K562 (cell line): ENCODE results near the gene OR2AT4. TPM values are rescaled to one million over a fixed set of nuclear protein-coding genes. Genes with fewer than 3 reads are reported as not detected.
A peak's percentile ranks its signal among the peaks of the same experiment; 100 is the strongest.

Source experiments
- FOS ChIP-seq: IDR thresholded peaks from 3 replicates; pipeline ENCODE4 v1.6.1; 2011; ENCODE audit not compliant: insufficient read length; ENCODE audit errors: extremely low read depth
- FOXK2 ChIP-seq, 2 experiments: fragments of 450-650 bp; IDR thresholded peaks in 1 of 2; conservative IDR thresholded peaks in 1 of 2; 2 replicates each; pipeline ENCODE4 v1.6.1; 2016; ENCODE audit warnings: low read depth in 2 of 2, mild to moderate bottlenecking in 1 of 2
- MYBL2 ChIP-seq, 2 experiments: fragments of 450-650 bp in 1 of 2; sonication (generic) in 1 of 2; formaldehyde crosslinking in 1 of 2; IDR thresholded peaks; 2 replicates each; pipeline versions ENCODE4 v1.6.1 to v1.8.1; 2017 to 2022; ENCODE audit warnings: borderline replicate concordance in 1 of 2, inconsistent platforms in 1 of 2, low read depth in 1 of 2, mild to moderate bottlenecking in 1 of 2, missing genetic modification reagents in 1 of 2, moderate library complexity in 1 of 2
- RUNX1 ChIP-seq: sonication (generic); IDR thresholded peaks from 2 replicates; pipeline ENCODE4 v1.6.1; 2016; ENCODE audit warnings: antibody characterized with exemption, low read depth
- XRCC5 ChIP-seq: fragments of 200-400 bp; formaldehyde crosslinking; IDR thresholded peaks from 2 replicates; pipeline ENCODE4 v1.6.1; 2017; ENCODE audit warnings: low read depth, mild to moderate bottlenecking, low read length
- polyA plus RNA-seq, 8 experiments: library from polyadenylated mRNA; depleted of rRNA in 4 of 8; stranded (reverse) in 5 of 8; unstranded in 3 of 8; fragments of >200 nt; fragmentation: Nextera tagmentation in 2 of 8; fragmentation: Illumina TruSeq in 1 of 8; extraction: Ambion mirVana in 2 of 8; extraction: Trizol in 1 of 8; gene quantifications; 2 replicates each; pipeline versions ENCODE4 v1.2.1 to v1.2.3, GENCODE V29; 2011 to 2014; ENCODE audit warnings: inconsistent platforms in 1 of 8, missing spikeins in 1 of 8
- total RNA-seq, 7 experiments: library from RNA; depleted of rRNA in 6 of 7; stranded (reverse); fragments of >200 nt in 6 of 7; fragmentation: Illumina TruSeq in 2 of 7; extraction: Trizol in 2 of 7; gene quantifications; 2 replicates each; pipeline versions ENCODE4 v1.2.1 to v1.2.3, GENCODE V29; 2011 to 2021; ENCODE audit warnings: low replicate concordance in 1 of 7
- TF ChIP-seq, protein P1 (sequence below): IDR thresholded peaks from 2 replicates; pipeline ENCODE4 v1.6.1; 2016; ENCODE audit warnings: missing genetic modification characterization, missing compliant biosample characterization
- TF ChIP-seq, protein P2 (sequence below), 2 experiments: fragments of 150-350 bp in 1 of 2; IDR thresholded peaks; 2 replicates each; pipeline ENCODE4 v1.6.1; 2012 to 2016; ENCODE audit warnings: low read depth in 2 of 2, low read length in 2 of 2, mild to moderate bottlenecking in 1 of 2, moderate library complexity in 1 of 2
- TF ChIP-seq, protein P3 (sequence below): fragments of 200-800 bp; sonication (Bioruptor generic); IDR thresholded peaks from 2 replicates; pipeline ENCODE4 v1.6.1; 2017; ENCODE audit warnings: missing genetic modification characterization, missing compliant biosample characterization
- TF ChIP-seq, protein P4 (sequence below): fragments of 250-450 bp; sonication (Bioruptor Pico); IDR thresholded peaks from 2 replicates; pipeline ENCODE4 v1.4.0; 2020
- TF ChIP-seq, protein P5 (sequence below), 2 experiments: fragments of 450-650 bp in 1 of 2; sonication (generic) in 1 of 2; formaldehyde crosslinking in 1 of 2; IDR thresholded peaks in 1 of 2; conservative IDR thresholded peaks in 1 of 2; 2 replicates each; pipeline versions ENCODE4 v1.6.1 to v1.8.1; 2016 to 2023; ENCODE audit warnings: mild to moderate bottlenecking in 2 of 2, moderate library complexity in 2 of 2, inconsistent platforms in 1 of 2, missing genetic modification reagents in 1 of 2

The OR2AT4 gene
- total and polyA plus RNA-seq, 9 of the 15 experiments (the other 6 are each of a cell fraction or from before 2014, with no cell fraction given): 0.86 to 3.1 (median 2.0) TPM

DNA sequence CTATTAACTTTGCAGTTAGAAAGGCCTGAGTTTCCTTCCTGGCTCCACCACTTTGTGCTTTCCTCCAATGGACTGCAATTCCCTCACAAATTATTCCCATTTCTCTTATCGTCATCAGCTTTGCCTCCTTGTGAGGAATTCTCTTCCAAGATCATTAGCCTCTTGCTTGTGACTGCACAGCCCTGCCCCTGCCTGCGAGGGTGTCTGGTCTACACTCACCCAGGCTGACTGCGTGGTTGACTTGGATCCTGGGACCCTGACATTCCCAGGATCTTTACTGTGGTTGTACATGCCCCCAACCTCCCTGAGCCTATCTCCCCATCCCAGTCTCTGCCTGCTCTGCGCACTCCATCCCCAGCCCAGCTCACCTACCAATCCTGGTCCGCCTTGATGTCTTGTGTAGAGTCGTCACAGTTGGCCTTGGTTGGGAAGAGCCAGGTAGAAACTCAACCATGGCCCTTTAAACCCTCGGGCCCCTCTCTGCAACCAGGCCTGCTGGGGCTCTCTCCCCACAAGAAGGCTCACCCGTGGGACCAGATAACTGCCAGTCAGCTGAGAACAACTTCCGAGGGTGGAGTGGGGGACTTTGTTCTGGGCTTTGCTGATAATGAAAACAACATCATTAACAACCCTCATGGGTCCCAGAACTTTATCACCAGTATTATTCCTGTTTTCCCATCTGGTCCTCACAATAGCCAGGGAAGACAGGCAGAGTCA, at the start of gene OR2AT4 (continued):
- TF ChIP-seq, protein P1, sequence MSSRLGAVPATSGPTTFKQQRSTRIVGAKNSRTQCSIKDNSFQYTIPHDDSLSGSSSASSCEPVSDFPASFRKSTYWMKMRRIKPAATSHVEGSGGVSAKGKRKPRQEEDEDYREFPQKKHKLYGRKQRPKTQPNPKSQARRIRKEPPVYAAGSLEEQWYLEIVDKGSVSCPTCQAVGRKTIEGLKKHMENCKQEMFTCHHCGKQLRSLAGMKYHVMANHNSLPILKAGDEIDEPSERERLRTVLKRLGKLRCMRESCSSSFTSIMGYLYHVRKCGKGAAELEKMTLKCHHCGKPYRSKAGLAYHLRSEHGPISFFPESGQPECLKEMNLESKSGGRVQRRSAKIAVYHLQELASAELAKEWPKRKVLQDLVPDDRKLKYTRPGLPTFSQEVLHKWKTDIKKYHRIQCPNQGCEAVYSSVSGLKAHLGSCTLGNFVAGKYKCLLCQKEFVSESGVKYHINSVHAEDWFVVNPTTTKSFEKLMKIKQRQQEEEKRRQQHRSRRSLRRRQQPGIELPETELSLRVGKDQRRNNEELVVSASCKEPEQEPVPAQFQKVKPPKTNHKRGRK: no peak
- TF ChIP-seq, protein P2, sequence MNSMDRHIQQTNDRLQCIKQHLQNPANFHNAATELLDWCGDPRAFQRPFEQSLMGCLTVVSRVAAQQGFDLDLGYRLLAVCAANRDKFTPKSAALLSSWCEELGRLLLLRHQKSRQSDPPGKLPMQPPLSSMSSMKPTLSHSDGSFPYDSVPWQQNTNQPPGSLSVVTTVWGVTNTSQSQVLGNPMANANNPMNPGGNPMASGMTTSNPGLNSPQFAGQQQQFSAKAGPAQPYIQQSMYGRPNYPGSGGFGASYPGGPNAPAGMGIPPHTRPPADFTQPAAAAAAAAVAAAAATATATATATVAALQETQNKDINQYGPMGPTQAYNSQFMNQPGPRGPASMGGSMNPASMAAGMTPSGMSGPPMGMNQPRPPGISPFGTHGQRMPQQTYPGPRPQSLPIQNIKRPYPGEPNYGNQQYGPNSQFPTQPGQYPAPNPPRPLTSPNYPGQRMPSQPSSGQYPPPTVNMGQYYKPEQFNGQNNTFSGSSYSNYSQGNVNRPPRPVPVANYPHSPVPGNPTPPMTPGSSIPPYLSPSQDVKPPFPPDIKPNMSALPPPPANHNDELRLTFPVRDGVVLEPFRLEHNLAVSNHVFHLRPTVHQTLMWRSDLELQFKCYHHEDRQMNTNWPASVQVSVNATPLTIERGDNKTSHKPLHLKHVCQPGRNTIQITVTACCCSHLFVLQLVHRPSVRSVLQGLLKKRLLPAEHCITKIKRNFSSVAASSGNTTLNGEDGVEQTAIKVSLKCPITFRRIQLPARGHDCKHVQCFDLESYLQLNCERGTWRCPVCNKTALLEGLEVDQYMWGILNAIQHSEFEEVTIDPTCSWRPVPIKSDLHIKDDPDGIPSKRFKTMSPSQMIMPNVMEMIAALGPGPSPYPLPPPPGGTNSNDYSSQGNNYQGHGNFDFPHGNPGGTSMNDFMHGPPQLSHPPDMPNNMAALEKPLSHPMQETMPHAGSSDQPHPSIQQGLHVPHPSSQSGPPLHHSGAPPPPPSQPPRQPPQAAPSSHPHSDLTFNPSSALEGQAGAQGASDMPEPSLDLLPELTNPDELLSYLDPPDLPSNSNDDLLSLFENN (IDR thresholded peaks at IDR 0.05; ENCODE audit: low read depth in 2 of 2, low read length in 2 of 2): peak in 1 of 2 experiments; percentile 81; a peak in 2 of 4 replicates
- no peak for TF ChIP-seq XRCC5
- TF ChIP-seq, protein P3, sequence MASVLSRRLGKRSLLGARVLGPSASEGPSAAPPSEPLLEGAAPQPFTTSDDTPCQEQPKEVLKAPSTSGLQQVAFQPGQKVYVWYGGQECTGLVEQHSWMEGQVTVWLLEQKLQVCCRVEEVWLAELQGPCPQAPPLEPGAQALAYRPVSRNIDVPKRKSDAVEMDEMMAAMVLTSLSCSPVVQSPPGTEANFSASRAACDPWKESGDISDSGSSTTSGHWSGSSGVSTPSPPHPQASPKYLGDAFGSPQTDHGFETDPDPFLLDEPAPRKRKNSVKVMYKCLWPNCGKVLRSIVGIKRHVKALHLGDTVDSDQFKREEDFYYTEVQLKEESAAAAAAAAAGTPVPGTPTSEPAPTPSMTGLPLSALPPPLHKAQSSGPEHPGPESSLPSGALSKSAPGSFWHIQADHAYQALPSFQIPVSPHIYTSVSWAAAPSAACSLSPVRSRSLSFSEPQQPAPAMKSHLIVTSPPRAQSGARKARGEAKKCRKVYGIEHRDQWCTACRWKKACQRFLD (CRISPR knock-in tag): peak; percentile 35; the same call in 1 of the 2 replicates
- peak; percentile 1; the same call in 1 of the 2 replicates for TF ChIP-seq MYBL2 (IDR thresholded peaks at IDR 0.05; ENCODE audit: low read depth)
- no peak for TF ChIP-seq MYBL2 (CRISPR knock-in tag; IDR thresholded peaks at IDR 0.05; ENCODE audit: borderline replicate concordance)
- TF ChIP-seq FOXK2 (conservative IDR thresholded peaks at IDR 0.05 in 1 of 2, IDR thresholded peaks at IDR 0.05 in 1 of 2; ENCODE audit: low read depth in 2 of 2): peak; percentile 26 to 44; a peak in 1 of 4 replicates
- TF ChIP-seq, protein P4, sequence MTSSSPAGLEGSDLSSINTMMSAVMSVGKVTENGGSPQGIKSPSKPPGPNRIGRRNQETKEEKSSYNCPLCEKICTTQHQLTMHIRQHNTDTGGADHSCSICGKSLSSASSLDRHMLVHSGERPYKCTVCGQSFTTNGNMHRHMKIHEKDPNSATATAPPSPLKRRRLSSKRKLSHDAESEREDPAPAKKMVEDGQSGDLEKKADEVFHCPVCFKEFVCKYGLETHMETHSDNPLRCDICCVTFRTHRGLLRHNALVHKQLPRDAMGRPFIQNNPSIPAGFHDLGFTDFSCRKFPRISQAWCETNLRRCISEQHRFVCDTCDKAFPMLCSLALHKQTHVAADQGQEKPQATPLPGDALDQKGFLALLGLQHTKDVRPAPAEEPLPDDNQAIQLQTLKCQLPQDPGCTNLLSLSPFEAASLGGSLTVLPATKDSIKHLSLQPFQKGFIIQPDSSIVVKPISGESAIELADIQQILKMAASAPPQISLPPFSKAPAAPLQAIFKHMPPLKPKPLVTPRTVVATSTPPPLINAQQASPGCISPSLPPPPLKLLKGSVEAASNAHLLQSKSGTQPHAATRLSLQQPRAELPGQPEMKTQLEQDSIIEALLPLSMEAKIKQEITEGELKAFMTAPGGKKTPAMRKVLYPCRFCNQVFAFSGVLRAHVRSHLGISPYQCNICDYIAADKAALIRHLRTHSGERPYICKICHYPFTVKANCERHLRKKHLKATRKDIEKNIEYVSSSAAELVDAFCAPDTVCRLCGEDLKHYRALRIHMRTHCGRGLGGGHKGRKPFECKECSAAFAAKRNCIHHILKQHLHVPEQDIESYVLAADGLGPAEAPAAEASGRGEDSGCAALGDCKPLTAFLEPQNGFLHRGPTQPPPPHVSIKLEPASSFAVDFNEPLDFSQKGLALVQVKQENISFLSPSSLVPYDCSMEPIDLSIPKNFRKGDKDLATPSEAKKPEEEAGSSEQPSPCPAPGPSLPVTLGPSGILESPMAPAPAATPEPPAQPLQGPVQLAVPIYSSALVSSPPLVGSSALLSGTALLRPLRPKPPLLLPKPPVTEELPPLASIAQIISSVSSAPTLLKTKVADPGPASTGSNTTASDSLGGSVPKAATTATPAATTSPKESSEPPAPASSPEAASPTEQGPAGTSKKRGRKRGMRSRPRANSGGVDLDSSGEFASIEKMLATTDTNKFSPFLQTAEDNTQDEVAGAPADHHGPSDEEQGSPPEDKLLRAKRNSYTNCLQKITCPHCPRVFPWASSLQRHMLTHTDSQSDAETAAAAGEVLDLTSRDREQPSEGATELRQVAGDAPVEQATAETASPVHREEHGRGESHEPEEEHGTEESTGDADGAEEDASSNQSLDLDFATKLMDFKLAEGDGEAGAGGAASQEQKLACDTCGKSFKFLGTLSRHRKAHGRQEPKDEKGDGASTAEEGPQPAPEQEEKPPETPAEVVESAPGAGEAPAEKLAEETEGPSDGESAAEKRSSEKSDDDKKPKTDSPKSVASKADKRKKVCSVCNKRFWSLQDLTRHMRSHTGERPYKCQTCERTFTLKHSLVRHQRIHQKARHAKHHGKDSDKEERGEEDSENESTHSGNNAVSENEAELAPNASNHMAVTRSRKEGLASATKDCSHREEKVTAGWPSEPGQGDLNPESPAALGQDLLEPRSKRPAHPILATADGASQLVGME (CRISPR knock-in tag): peak; percentile 70; the same call in 1 of the 2 replicates
- TF ChIP-seq, protein P5, sequence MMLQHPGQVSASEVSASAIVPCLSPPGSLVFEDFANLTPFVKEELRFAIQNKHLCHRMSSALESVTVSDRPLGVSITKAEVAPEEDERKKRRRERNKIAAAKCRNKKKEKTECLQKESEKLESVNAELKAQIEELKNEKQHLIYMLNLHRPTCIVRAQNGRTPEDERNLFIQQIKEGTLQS (IDR thresholded peaks at IDR 0.05): no peak
- TF ChIP-seq, protein P5 (CRISPR knock-in tag; conservative IDR thresholded peaks at IDR 0.05): 0 out of 2 replicates have a peak, but pooled peaks have one; percentile 25
- no peak for TF ChIP-seq FOS
- TF ChIP-seq RUNX1: 0 out of 2 replicates have a peak, but pooled peaks have one; percentile 60
